Tibial nerve (tissue), 4 donors: ENCODE measurements around the gene VAT1L. TPM values are rescaled to one million over a fixed set of nuclear protein-coding genes. Genes with fewer than 3 reads are reported as not detected.

Experiments
- DNase-seq, 2 donors: peaks; one replicate each; pipeline ENCODE4 v3.0.0-alpha.2; 2019; ENCODE audit warnings: low spot score in 2 of 2
- H3K27ac ChIP-seq, 4 donors: fragments of 200-600 bp; sonication (generic) in 3 of 4; one replicate each; pipeline ENCODE4 v1.5.1; 2017 to 2019; ENCODE audit warnings: mild to moderate bottlenecking in 1 of 4
- H3K27me3 ChIP-seq, 2 donors: fragments of 200-600 bp; sonication (generic) in 1 of 2; one replicate each; pipeline versions ENCODE4 v1.5.1 to v1.6.0; 2017 to 2019
- H3K36me3 ChIP-seq, 3 donors: fragments of 200-600 bp; sonication (generic); one replicate each; pipeline ENCODE4 v1.5.1; 2018 to 2019
- H3K4me1 ChIP-seq, 4 donors: fragments of 200-600 bp; sonication (generic) in 3 of 4; one replicate each; pipeline ENCODE4 v1.5.1; 2017 to 2019
- H3K4me3 ChIP-seq, 4 donors: fragments of 200-600 bp; sonication (generic) in 3 of 4; one replicate each; pipeline ENCODE4 v1.5.1; 2017 to 2019; ENCODE audit warnings: mild to moderate bottlenecking in 1 of 4, moderate library complexity in 1 of 4
- H3K9me3 ChIP-seq, 4 donors: fragments of 200-600 bp; sonication (generic) in 3 of 4; one replicate each; pipeline ENCODE4 v1.5.1; 2017 to 2019
- CTCF ChIP-seq, 5 experiments: fragments of 200-600 bp in 3 of 5; fragments of 450-650 bp in 2 of 5; sonication (generic) in 3 of 5; IDR thresholded peaks; one replicate each; pipeline ENCODE4 v1.5.1; 2016 to 2019; ENCODE audit warnings: antibody characterized with exemption in 5 of 5, mild to moderate bottlenecking in 3 of 5, moderate library complexity in 2 of 5
- EP300 ChIP-seq, 2 donors: sonication (generic); formaldehyde crosslinking; IDR thresholded peaks; one replicate each; pipeline ENCODE4 v1.6.1; 2017; ENCODE audit warnings: antibody characterized with exemption in 2 of 2, mild to moderate bottlenecking in 1 of 2
- POLR2A ChIP-seq, 2 donors: fragments of 450-650 bp; IDR thresholded peaks; one replicate each; pipeline ENCODE4 v1.6.1; 2017; ENCODE audit warnings: antibody characterized with exemption in 2 of 2, mild to moderate bottlenecking in 2 of 2, moderate library complexity in 2 of 2
- WGBS, 2 donors: methylation state at CpG; one replicate each; pipeline ENCODE4 v1.1.5; 2018; 5-methylcytosine and 5-hydroxymethylcytosine counted together
- total RNA-seq, 4 donors: library from RNA; depleted of rRNA; stranded (reverse); fragments of >200 nt; gene quantifications; one replicate each; pipeline ENCODE4 v1.1.0, GENCODE V29; 2016

VAT1L gene
- total RNA-seq, 4 donors from 2014 or later, result 7.2 to 21.6 (median 19.5) TPM

- H3K4me3 ChIP-seq, result no peak overlapping the region
- 50% methylated on average over 2 of the region's 2 CpGs for WGBS, 2 donors
- no peak overlapping the region for H3K27ac ChIP-seq
- no peaks in the 10 kb centered on the region for H3K36me3 ChIP-seq
- H3K27me3 ChIP-seq, result peaks cover 0 to 35% of the 10 kb centered on the region in 2 donors
- H3K4me1 ChIP-seq, result peaks cover 0 to 25% (median 6%) of the 10 kb centered on the region in 4 donors
- no peaks in the 10 kb centered on the region for H3K9me3 ChIP-seq
- no peak for TF ChIP-seq EP300 (IDR thresholded peaks at IDR 0.05)
- TF ChIP-seq POLR2A (IDR thresholded peaks at IDR 0.05), result no peak
- no peak for TF ChIP-seq CTCF (IDR thresholded peaks at IDR 0.05)
- no peak for DNase-seq
Observed at GRCh38 chr16:77787452-77787851, 912 bp upstream of the VAT1L start.

- Histone ChIP-seq H3K27me3 (peaks cover 0 to 35% of the 10 kb centered on the region in 2 donors), H3K9me3 (no peaks in the 10 kb centered on the region), H3K27ac (peak overlapping the region in 1 of 4 donors; percentile 46), H3K4me3 (peak overlapping the region; percentile 42 to 68 (median 51)), H3K36me3 (no peaks in the 10 kb centered on the region), H3K4me1 (peaks cover 0 to 25% (median 6%) of the 10 kb centered on the region in 4 donors)
- TF ChIP-seq EP300 (IDR thresholded peaks at IDR 0.05) (no peak), POLR2A (IDR thresholded peaks at IDR 0.05) (no peak), CTCF (IDR thresholded peaks at IDR 0.05) (no peak)
- 4 to 7% methylated on average over 34 of the region's 34 CpGs for WGBS, 2 donors
- DNase-seq, result no peak
Observed at GRCh38 chr16:77789085-77790008, 983 bp downstream of the VAT1L start.

- H3K27ac ChIP-seq, result peak overlapping the region in 1 of 4 donors; percentile 46
- H3K36me3 ChIP-seq, result no peaks in the 10 kb centered on the region
- H3K27me3 ChIP-seq, result peaks cover 0 to 35% of the 10 kb centered on the region in 2 donors
- 27 to 31% methylated on average over 10 to 11 of the region's 11 CpGs for WGBS, 2 donors
- no peak for TF ChIP-seq CTCF (IDR thresholded peaks at IDR 0.05)
- TF ChIP-seq POLR2A (IDR thresholded peaks at IDR 0.05), result no peak
- TF ChIP-seq EP300 (IDR thresholded peaks at IDR 0.05), result no peak
- H3K4me1 ChIP-seq, result peaks cover 0 to 25% (median 6%) of the 10 kb centered on the region in 4 donors
- no peaks in the 10 kb centered on the region for H3K9me3 ChIP-seq
- no peak for DNase-seq
- peak overlapping the region in 1 of 4 donors; percentile 68 for H3K4me3 ChIP-seq
Observed at GRCh38 chr16:77790009-77790372, 1.6 kb downstream of the VAT1L start.

- WGBS, 2 donors, result 81% methylated on average over 3 of the region's 3 CpGs
Observed at GRCh38 chr16:77790912-77791311, 2.5 kb downstream of the VAT1L start.

More at GRCh38 chr16:77790912-77791311, 2.5 kb downstream of the VAT1L start:
- Histone ChIP-seq H3K27me3 (peaks cover 0 to 35% of the 10 kb centered on the region in 2 donors), H3K4me3 (no peak overlapping the region), H3K36me3 (no peaks in the 10 kb centered on the region), H3K4me1 (peaks cover 0 to 25% (median 6%) of the 10 kb centered on the region in 4 donors), H3K27ac (no peak overlapping the region), H3K9me3 (no peaks in the 10 kb centered on the region)
- DNase-seq, result no peak
- TF ChIP-seq CTCF (IDR thresholded peaks at IDR 0.05) (no peak), EP300 (IDR thresholded peaks at IDR 0.05) (no peak), POLR2A (IDR thresholded peaks at IDR 0.05) (no peak)
